ENCODE results near the gene MGAT4C.

The MGAT4C gene

GRCh38 chr12:86233126-86233525 is 23.1 kb downstream of the MGAT4C start:
- DNase-seq = no peak
- in situ Hi-C loops (cut with MboI; ENCODE audit: low pct_unique_long_range_greater_than_20kb, low sequenced_read_pairs) = no loop called here

- in situ Hi-C loops (cut with MboI; ENCODE audit: low pct_unique_long_range_greater_than_20kb, low sequenced_read_pairs) = no loop called here
- no peak for DNase-seq
These were observed 25.6 kb downstream of the MGAT4C start for GRCh38 chr12:86230516-86231146.

GRCh38 chr12:86229772-86230171 is 26.4 kb downstream of the MGAT4C start:
- no peak for DNase-seq
- in situ Hi-C loops (cut with MboI; ENCODE audit: low pct_unique_long_range_greater_than_20kb, low sequenced_read_pairs) = no loop called here

GRCh38 chr12:86228656-86229055 is 27.5 kb downstream of the MGAT4C start:
- no peak for DNase-seq
- in situ Hi-C loops (cut with MboI; ENCODE audit: low pct_unique_long_range_greater_than_20kb, low sequenced_read_pairs) = no loop called here

- no peak for DNase-seq
- in situ Hi-C loops (cut with MboI; ENCODE audit: low pct_unique_long_range_greater_than_20kb, low sequenced_read_pairs) = no loop called here
These were observed 29.7 kb downstream of the MGAT4C start for GRCh38 chr12:86226481-86226880.

GRCh38 chr12:86216591-86216990 is 39.6 kb downstream of the MGAT4C start:
- in situ Hi-C loops (cut with MboI; ENCODE audit: low pct_unique_long_range_greater_than_20kb, low sequenced_read_pairs) = no loop called here
- no peak for DNase-seq

GRCh38 chr12:86213012-86213411 is 43.2 kb downstream of the MGAT4C start:
- DNase-seq = no peak
- in situ Hi-C loops (cut with MboI; ENCODE audit: low pct_unique_long_range_greater_than_20kb, low sequenced_read_pairs) = no loop called here

- DNase-seq = no peak
- in situ Hi-C loops (cut with MboI; ENCODE audit: low pct_unique_long_range_greater_than_20kb, low sequenced_read_pairs) = no loop called here
These were observed 57.3 kb downstream of the MGAT4C start for GRCh38 chr12:86198696-86199444.

GRCh38 chr12:86196465-86196864 is 59.7 kb downstream of the MGAT4C start:
- DNase-seq = no peak
- in situ Hi-C loops (cut with MboI; ENCODE audit: low pct_unique_long_range_greater_than_20kb, low sequenced_read_pairs) = no loop called here

GRCh38 chr12:86194721-86195120 is 61.5 kb downstream of the MGAT4C start:
- in situ Hi-C loops (cut with MboI; ENCODE audit: low pct_unique_long_range_greater_than_20kb, low sequenced_read_pairs) = no loop called here
- no peak for DNase-seq

- no peak for DNase-seq
- in situ Hi-C loops (cut with MboI; ENCODE audit: low pct_unique_long_range_greater_than_20kb, low sequenced_read_pairs) = no loop called here
These were observed 62.3 kb downstream of the MGAT4C start for GRCh38 chr12:86193931-86194330.

GRCh38 chr12:86188226-86188625 is 68.0 kb downstream of the MGAT4C start:
- in situ Hi-C loops (cut with MboI; ENCODE audit: low pct_unique_long_range_greater_than_20kb, low sequenced_read_pairs) = no loop called here

GRCh38 chr12:86186449-86186848 is 69.7 kb downstream of the MGAT4C start:
- DNase-seq = no peak
- in situ Hi-C loops (cut with MboI; ENCODE audit: low pct_unique_long_range_greater_than_20kb, low sequenced_read_pairs) = no loop called here

More at GRCh38 chr12:86188226-86188625, 68.0 kb downstream of the MGAT4C start:
- no peak for DNase-seq

GRCh38 chr12:86179855-86180254 is 76.3 kb downstream of the MGAT4C start:
- DNase-seq = no peak
- in situ Hi-C loops (cut with MboI; ENCODE audit: low pct_unique_long_range_greater_than_20kb, low sequenced_read_pairs) = no loop called here

GRCh38 chr12:86174188-86174587 is 82.0 kb downstream of the MGAT4C start:
- DNase-seq = no peak
- in situ Hi-C loops (cut with MboI; ENCODE audit: low pct_unique_long_range_greater_than_20kb, low sequenced_read_pairs) = no loop called here

- no peak for DNase-seq
- in situ Hi-C loops (cut with MboI; ENCODE audit: low pct_unique_long_range_greater_than_20kb, low sequenced_read_pairs) = no loop called here
These were observed 83.2 kb downstream of the MGAT4C start for GRCh38 chr12:86172913-86173443.

GRCh38 chr12:86170051-86170450 is 86.1 kb downstream of the MGAT4C start:
- no peak for DNase-seq
- in situ Hi-C loops (cut with MboI; ENCODE audit: low pct_unique_long_range_greater_than_20kb, low sequenced_read_pairs) = no loop called here

- no peak for DNase-seq
- in situ Hi-C loops (cut with MboI; ENCODE audit: low pct_unique_long_range_greater_than_20kb, low sequenced_read_pairs) = no loop called here
These were observed 97.2 kb downstream of the MGAT4C start for GRCh38 chr12:86158956-86159355.

GRCh38 chr12:86154620-86155019 is 101.6 kb downstream of the MGAT4C start:
- no peak for DNase-seq
- in situ Hi-C loops (cut with MboI; ENCODE audit: low pct_unique_long_range_greater_than_20kb, low sequenced_read_pairs) = no loop called here

GRCh38 chr12:86148612-86149011 is 107.6 kb downstream of the MGAT4C start:
- in situ Hi-C loops (cut with MboI; ENCODE audit: low pct_unique_long_range_greater_than_20kb, low sequenced_read_pairs) = no loop called here
- no peak for DNase-seq

- DNase-seq = no peak
- in situ Hi-C loops (cut with MboI; ENCODE audit: low pct_unique_long_range_greater_than_20kb, low sequenced_read_pairs) = no loop called here
These were observed 108.1 kb downstream of the MGAT4C start for GRCh38 chr12:86148071-86148470.
